ENCODE measurements around the gene RBM4B.

Gene RBM4B

DNA sequence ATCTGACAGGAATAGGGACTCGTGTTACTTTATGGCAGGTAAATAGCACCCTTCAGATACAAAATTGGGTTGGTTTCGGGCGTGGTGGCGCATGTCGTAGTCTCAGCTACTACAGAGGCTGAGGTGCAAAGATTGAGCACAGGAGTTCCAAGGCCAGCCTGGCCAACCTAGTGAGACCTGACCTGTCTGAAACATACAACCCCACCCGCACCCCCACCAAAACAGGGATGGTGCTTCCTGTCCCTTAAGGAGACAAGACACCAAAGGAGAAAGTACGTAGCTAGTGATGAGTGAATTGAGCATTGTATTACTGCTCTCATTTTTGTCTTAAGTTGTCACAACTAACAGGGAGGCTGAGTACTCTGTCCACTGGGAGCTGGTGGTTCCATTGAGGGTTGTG, 25.0 kb downstream of the RBM4B start:
- no peak overlapping the region for H3K4me3 ChIP-seq (ENCODE audit: low read length)
- TF ChIP-seq ZNF274 (IDR thresholded peaks at IDR 0.05; ENCODE audit: low read depth, low read length) = no peak

DNA sequence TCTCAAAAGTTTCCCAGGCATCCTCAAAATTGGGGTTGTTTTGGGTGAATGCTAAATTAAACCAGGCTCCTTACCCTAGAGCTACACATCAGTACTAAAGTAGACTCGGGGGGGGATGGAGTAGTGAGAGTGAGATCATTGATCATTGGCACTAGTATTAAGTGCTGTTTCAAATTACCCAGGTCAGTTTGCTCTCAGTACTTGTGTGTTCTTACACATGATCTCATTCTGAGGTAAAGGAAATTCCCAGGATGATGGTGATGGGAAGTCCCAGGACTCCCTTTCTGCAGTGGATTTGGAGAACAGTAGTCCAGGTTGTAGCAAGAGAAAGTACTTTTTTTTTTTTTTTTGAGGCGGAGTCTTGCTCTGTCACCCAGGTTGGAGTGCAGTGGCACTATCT, 26.7 kb downstream of the RBM4B start:
- no peak for TF ChIP-seq ZNF274 (IDR thresholded peaks at IDR 0.05; ENCODE audit: low read depth, low read length)
- no peak overlapping the region for H3K4me3 ChIP-seq (ENCODE audit: low read length)

DNA sequence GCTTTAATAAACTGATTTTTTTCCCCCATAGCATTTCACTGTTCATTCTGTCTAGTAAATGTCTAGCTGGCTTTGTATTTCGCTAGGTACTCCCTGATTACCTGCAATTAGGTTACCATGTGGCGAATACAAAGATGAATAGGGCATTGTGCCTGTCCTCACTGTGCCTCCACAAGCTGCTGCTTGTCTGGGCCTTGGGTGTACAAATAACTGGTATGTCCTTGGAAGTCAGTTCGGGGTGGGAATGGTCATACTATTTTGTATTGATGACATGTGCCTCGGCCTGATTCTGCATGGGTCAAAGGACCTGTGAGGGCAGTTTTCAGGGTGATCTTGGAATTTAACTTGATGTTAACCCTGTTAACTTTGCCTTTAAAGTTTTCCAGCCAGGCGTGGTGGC, 27.8 kb downstream of the RBM4B start:
- no peak for TF ChIP-seq ZNF274 (IDR thresholded peaks at IDR 0.05; ENCODE audit: low read depth, low read length)
- H3K4me3 ChIP-seq (ENCODE audit: low read length) = no peak overlapping the region

DNA sequence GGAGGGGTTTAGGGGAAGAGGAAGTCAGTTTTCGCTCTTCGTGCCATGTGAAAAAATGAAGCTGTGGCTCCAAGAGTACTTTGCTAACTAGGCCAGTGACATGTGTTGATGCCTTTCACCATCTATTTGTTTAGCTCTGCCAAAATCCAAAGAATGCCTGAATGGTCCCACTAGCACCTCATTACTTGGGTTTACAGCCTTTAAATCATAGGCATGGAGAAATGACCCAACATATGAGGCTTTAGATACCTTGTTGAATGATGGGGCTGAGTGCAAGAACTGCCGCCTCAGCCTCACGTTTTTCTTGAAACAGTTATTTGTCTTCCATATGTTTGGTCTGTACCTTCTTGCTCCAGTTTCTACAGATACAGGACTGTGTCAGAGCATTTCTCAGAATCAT, 30.9 kb downstream of the RBM4B start:
- no peak for TF ChIP-seq ZNF274 (IDR thresholded peaks at IDR 0.05; ENCODE audit: low read depth, low read length)

DNA sequence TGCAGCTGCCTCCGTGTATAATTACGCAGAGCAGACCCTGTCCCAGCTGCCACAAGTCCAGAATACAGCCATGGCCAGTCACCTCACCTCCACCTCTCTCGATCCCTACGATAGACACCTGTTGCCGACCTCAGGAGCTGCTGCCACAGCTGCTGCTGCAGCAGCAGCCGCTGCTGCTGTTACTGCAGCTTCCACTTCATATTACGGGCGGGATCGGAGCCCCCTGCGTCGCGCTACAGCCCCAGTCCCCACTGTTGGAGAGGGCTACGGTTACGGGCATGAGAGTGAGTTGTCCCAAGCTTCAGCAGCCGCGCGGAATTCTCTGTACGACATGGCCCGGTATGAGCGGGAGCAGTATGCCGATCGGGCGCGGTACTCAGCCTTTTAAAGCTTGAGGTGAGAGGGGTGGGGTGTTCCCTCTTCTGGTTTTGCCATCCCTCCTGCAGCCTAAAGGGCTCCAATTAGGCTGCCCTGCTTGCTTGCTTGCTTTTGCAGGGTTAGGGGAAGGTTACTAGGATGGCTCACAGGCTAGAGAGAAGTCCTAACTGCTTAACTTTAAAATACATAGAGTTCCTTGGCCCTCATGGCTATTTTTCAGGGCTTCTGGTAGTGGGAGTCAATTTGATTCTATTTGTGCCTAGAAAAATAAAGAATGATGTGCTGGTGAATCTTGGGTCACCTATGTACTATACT, 33.8 kb downstream of the RBM4B start:
- no peak for TF ChIP-seq ZNF274 (IDR thresholded peaks at IDR 0.05; ENCODE audit: low read depth, low read length)
- H3K4me3 ChIP-seq (ENCODE audit: low read length) = no peak overlapping the region

More for the DNA sequence above, 30.9 kb downstream of the RBM4B start:
- no peak overlapping the region for H3K4me3 ChIP-seq (ENCODE audit: low read length)

DNA sequence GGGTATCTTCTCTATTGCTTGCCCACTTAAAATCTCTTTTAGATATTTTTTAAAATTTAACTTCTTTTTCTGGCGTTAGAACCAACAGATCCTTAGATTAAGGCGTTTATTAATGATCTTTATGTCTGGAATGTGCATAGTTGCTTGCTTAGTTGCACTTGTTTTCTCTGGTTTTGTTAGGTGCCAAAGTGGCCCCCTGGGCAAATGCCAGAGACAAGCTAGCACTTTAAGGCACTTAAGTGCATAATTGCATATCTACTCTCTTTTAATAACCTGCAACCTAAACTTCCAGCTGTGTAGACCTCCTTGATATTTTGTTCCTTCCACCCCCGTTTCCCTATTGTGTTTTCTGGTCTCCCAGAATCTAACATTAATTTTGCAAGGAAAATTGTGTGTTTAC, 35.9 kb downstream of the RBM4B start:
- no peak for TF ChIP-seq ZNF274 (IDR thresholded peaks at IDR 0.05; ENCODE audit: low read depth, low read length)
- peak overlapping the region; percentile 88; the same call in 1 of the 2 replicates for H3K4me3 ChIP-seq (ENCODE audit: low read length)

DNA sequence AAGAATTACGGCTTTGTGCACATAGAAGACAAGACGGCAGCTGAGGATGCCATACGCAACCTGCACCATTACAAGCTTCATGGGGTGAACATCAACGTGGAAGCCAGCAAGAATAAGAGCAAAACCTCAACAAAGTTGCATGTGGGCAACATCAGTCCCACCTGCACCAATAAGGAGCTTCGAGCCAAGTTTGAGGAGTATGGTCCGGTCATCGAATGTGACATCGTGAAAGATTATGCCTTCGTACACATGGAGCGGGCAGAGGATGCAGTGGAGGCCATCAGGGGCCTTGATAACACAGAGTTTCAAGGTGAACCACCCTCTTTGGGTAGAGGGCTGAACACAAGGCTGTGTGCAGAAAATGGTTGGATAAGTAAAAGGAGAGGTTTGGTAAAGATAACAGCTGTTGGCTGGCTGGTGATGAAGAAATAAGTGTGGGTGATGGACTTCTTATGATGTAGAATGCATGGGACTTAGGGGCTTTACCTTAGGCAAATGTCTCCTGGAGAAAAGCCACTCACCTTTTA, 37.8 kb downstream of the RBM4B start:
- peak overlapping the region; percentile 88 for H3K4me3 ChIP-seq (ENCODE audit: low read length)

DNA sequence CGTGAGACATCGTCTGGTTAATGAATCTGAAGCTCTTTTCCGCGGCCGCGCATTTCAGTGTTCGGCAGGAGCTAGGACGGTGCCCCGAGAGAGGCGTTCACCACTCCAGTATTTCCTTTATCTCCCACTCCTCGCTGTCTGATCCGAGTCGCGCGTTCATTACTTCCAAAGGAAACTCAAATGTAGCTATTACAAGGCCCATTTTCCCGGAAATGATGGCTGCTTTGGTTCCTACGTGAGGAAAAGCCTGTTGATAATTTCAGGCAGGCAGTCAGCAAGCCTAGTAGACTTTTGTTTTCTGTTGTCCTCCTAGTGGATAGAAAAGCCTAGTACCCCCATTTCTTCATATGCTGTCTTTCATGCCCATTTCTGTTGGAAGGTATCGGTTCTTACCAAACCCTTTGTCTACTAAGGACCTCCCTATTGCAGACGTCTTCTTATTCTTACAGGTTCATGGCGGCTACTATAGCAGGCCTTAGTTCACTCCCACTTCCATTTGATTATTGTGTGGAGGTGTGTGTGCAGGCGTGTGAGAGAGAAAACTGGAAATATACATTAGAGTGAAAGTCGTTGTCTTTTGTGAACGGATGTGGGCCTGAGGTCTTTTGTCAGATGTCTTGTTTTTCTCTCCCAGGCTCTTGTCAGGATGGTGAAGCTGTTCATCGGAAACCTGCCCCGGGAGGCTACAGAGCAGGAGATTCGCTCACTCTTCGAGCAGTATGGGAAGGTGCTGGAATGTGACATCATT, 38.4 kb downstream of the RBM4B start:
- no peak for TF ChIP-seq ZNF274 (IDR thresholded peaks at IDR 0.05; ENCODE audit: low read depth, low read length)
- H3K4me3 ChIP-seq (ENCODE audit: low read length) = peak overlapping the region; percentile 88

DNA sequence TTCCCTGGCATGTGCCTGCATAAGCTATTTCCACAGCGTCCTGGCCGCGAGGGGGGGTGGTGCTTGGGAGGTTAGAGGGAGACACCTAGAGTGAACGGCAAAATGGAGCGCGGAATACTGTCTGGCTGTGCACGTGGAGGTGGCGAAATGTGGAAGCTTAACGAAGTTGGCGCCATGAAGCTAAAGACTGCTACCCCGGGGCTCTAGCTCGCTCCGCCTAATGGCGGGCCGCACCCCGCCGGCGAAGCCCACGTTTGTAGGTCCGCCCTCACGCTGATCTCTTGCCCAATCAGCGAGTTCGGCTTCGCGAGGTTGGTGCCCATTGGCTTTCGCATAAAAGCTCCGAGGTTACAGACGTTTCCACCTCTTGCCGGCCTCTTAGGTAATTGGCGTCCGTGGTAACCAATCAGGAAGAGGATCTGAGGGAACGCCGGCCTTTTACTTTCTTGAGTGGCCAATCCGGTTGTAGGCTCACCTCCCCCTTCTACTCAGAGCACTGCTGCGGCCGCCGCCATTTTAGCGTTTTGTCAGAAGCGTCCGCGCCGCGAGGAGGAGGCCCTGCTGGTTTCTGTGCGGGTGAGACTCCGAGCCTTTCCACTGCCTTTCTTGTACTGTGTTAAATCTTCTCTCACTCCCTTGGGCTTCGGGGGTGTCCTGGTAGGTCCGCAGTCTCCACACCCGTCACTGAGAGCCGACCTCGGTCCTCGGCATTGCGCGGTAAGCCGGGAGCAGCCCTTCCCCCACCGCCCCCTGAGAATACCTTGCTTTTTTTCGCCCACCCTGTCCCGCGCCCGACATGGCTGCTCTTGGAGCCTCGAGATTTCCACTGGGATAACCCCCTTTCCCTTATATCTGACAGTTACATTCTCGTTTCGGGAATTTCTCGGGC, 39.3 kb downstream of the RBM4B start, which contains the start of gene RBM4:
Gene RBM4, plus strand, starts transcription at position 527 of the 889 bp plus-strand sequence. CDS start 1,009 bp downstream, outside the sequence.
- peak within 1 kb of the TSS; percentile 88 for H3K4me3 ChIP-seq (ENCODE audit: low read length)
- TF ChIP-seq ZNF274 (IDR thresholded peaks at IDR 0.05; ENCODE audit: low read depth, low read length) = no peak

DNA sequence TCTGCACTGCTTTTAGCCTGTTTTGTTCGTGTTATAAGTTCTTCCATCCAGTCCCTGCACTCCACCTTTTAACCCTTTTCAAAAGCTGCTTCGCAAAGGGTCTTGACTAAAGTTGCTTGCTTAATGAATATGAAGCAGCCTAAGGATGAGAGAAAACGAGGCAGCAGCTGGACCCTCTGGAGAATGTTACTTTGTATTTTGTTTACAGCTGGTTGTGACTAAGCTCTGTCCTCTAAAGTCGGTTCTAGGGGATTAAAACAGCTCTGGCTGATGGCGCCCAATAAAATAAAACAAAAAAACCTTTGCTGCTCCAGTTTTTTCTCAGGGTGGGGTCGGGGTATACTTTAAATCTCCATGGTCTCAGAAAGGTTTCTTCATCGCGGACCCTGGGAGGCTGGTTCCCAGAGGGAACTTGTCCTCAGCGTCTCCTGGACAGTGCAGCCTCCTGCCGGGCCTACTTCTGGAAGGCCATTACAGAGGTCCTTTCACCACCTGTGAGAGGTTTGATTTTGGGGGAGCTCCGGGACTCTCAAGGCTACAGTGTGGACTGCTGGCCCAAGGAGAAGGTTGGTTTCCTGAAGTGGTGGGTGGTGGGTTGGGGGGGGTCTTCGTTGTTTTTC, 40.0 kb downstream of the RBM4B start:
- no peak for TF ChIP-seq ZNF274 (IDR thresholded peaks at IDR 0.05; ENCODE audit: low read depth, low read length)
- peak overlapping the region; percentile 37; the same call in 1 of the 2 replicates for H3K4me3 ChIP-seq (ENCODE audit: low read length)

DNA sequence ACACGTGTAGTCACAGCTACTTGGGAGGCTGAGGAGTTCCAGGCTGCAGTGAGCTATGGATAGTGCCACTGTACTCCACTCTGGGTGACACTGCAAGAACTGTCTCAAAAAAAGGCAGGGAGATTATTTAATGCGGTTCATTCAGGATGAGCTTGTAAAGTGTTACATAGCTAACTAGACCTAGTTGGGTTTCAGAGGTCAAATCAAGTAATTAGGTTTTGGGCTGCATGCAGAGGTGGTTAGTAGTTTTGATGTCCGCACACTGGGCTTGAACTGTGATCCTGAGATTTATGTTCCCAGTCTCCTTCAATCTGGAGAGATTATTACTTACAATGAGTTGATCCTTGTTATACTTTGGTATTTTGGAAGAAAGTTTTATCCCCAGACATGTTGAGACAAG, 41.3 kb downstream of the RBM4B start:
- TF ChIP-seq ZNF274 (IDR thresholded peaks at IDR 0.05; ENCODE audit: low read depth, low read length) = no peak
- no peak overlapping the region for H3K4me3 ChIP-seq (ENCODE audit: low read length)

DNA sequence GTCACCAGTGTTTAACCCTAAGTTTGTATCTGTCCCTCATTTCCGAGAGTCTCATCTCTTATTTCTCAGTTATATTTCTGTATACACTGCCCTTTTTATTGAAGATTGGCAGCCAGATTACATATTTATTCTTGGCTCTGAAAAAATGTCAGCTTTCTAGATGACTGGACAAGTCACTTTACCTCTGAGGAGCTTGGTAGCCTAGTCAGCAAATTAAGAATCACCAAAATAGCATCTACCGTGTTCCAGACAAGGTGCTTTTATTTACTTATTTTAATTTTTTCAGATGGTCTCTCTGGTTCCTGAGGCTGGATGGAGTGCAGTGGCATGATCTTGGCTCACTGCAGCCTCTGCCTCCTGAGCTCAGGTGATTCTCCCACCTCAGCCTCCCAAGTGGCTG, 44.7 kb downstream of the RBM4B start:
- no peak for TF ChIP-seq ZNF274 (IDR thresholded peaks at IDR 0.05; ENCODE audit: low read depth, low read length)
- no peak overlapping the region for H3K4me3 ChIP-seq (ENCODE audit: low read length)

DNA sequence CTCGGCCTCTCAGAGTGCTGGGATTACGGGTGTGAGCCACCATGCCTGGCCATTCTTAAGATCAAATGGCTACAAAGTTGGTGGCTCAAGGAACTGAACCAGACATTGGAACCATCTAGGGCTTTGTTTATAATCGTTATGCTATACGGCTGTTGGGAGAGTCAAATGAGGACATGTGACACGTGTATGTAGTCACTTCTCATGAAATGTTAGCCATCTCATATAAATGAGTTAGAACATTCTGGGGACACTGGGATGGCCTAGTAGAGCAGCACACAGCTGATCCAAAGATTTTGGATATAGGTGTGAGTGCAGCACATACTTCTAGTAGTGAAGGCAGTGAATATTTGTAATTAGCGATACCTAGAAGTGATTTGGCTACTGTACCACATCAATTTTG, 45.8 kb downstream of the RBM4B start:
- no peak for TF ChIP-seq ZNF274 (IDR thresholded peaks at IDR 0.05; ENCODE audit: low read depth, low read length)
- no peak overlapping the region for H3K4me3 ChIP-seq (ENCODE audit: low read length)

DNA sequence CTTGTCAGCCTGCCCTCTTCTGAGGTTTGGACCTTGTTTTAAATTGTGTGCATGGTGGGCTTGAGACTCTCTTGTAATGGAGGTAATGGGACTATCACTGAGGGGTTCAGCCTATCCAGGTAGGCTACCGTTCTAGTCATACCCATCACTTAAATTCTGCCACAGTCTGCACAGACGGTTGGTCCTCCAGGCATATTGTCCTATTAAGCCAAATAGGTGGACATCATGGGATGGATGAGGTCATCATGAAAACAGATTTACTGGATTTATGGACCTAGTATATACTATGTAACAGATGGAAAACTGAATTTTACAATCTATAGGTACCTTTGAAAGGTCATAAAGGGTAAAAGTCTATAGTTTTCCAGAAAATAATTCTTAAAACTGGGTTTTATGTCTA, 48.3 kb downstream of the RBM4B start:
- H3K4me3 ChIP-seq (ENCODE audit: low read length) = no peak overlapping the region
- TF ChIP-seq ZNF274 (IDR thresholded peaks at IDR 0.05; ENCODE audit: low read depth, low read length) = no peak
